ENCODE results near the gene IGSF8.

Gene IGSF8

GRCh38 chr1:160103658-160104408 lies 5.4 kb upstream of the IGSF8 start:
- DNase-seq (ENCODE audit: low read depth in 2 of 2): no peak

GRCh38 chr1:160101717-160102522 lies 3.5 kb upstream of the IGSF8 start:
- DNase-seq (ENCODE audit: low read depth in 2 of 2): no peak

DNA sequence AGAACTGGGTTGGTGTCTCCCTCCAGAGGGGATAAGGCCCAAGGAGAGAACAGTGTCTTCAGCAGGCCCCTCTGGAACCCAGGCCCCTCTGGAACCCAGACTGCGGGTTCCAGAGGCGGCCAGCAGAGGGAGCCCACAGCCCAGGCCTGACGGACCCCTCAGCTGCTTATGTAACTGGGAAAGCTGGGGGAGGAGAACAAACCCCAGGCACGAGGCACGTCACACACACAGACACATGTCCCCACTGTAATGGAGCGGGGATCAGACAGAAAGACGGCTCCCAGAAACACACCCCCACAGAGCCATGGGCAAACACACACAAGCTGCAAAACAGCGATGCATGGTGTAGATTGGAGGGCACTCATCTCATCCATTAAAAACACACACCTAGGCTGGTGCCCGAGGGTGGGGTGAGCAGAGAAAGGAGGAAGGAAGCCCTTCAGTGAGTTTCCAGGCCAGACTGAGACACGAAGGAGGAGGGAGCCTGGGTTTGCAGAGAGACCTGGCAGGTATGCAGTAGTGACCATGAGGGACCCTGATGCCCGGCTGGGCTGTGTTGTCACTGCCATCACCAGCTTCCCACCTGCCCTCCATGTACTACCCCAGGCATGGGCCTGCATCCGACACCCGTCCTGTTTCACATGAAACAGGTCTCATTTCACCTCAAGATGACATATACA lies 2.8 kb upstream of the IGSF8 start:
- DNase-seq (ENCODE audit: low read depth in 2 of 2): peak; percentile 64 to 66

- no peak for DNase-seq (ENCODE audit: low read depth in 2 of 2)
Measured at GRCh38 chr1:160099716-160100375, 1.4 kb upstream of the IGSF8 start.

DNA sequence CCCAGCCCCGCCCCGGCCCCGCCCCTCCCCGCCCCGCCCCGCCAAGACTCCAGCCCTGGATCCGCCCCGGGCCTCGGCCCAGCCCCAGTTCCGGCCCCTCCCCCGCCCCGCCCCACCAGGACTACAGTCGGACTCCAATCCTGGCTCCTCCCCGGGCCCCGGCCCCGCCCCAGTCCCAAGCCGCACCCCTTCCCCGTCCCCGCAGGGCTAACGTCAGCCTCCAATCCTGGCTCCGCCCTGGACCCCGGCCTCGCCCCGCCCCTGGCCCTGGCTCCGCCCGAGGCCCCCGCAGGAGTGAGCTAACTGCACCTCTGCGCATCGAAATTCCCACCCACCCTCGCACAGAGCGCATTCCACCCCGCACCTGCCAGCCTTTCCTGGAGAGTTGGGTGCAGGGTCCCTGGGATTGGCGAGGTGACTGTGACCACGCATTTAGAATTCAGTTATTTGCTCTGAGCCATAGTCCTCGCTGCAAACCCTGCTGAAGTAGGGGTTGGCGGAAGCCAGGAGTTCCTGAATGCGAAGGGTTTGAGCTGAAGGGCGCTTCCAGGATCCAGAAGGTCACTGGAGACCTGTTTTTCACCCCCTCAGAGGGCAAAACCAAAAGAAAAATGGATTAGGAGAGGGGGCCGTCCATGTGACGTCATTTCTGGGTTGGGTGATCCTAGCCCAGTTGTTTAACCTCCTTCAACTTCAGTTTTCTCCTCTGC lies 588 bp upstream of the IGSF8 start:
- DNase-seq (ENCODE audit: low read depth in 2 of 2): peak; percentile 97 to 99

DNA sequence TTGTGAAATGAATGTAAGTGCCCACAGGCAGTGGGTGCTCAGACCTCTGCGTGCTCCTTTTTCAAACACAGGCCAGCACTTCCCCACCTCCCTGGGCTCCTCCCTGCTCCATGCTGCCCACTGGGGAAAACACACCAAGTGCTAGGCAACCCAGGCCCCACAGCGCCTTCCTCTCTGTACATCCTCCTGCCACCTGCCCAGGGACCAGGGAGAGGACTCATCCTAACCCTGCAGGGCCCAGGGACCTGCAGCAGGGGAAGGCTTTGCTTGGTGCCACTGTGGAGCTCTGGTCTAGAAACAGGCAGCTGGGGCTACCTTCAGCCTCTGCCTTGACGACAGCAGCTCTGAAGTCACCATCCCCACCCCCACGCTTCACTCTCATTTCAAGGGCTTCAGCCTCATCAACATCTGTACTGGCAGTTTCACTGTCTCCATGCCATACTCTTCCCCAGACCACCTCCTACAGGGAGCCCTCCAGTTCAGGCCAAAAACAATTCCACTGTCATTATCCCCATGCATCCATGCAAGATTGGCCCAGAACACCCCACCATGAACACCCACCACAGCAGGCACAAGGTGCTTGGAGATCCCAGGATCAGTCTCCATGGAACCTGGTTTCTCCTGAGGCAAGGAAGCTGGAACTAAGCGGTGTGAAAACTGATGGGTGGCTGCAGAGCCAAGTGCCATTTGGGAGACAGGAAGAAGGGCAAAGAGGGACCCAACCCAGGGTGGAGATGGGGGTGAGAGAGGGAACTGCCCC lies 1.1 kb downstream of the IGSF8 start:
- peak; percentile 30 to 43 for DNase-seq (ENCODE audit: low read depth in 2 of 2)

GRCh38 chr1:160096274-160097116 lies 1.9 kb downstream of the IGSF8 start:
- DNase-seq (ENCODE audit: low read depth in 2 of 2): no peak

DNA sequence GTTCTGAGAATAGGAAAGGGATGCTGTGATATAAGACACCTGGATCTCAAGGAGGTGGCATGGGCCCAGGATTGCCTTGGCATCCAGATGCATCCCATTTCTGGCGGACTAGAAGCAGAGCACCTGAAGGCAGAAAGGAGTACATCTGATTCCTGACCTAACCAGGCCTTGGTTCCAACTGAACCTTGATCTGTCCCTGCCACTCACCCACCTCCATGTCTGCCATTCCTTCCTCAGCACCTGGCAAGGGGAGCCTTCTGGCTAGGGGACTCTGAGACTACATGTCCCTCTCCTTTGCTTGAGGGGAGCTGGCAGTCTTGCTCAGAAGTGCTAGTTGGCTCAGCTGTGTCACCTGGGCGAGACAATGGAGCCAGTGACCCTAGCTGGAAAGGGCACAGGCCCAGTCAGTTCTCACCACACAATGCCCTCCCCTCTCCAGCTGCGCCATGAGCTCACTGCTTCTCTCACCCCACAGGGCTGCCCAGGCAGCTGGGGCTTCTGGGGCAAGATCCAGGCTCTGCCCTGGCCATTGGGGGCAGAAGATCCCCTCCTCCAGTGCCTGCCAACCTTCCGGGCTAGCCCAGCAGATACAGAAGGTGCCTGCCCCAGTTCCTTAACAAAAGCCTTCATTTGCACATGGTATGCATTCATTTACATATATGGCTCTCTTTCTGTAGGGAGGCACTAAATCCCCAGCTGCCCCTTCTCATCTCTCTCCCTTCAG lies 2.9 kb downstream of the IGSF8 start:
- no peak for DNase-seq (ENCODE audit: low read depth in 2 of 2)

GRCh38 chr1:160094806-160095205 lies 3.6 kb downstream of the IGSF8 start:
- no peak for DNase-seq (ENCODE audit: low read depth in 2 of 2)

- no peak for DNase-seq (ENCODE audit: low read depth in 2 of 2)
Measured at GRCh38 chr1:160094291-160094625, 4.2 kb downstream of the IGSF8 start.

DNA sequence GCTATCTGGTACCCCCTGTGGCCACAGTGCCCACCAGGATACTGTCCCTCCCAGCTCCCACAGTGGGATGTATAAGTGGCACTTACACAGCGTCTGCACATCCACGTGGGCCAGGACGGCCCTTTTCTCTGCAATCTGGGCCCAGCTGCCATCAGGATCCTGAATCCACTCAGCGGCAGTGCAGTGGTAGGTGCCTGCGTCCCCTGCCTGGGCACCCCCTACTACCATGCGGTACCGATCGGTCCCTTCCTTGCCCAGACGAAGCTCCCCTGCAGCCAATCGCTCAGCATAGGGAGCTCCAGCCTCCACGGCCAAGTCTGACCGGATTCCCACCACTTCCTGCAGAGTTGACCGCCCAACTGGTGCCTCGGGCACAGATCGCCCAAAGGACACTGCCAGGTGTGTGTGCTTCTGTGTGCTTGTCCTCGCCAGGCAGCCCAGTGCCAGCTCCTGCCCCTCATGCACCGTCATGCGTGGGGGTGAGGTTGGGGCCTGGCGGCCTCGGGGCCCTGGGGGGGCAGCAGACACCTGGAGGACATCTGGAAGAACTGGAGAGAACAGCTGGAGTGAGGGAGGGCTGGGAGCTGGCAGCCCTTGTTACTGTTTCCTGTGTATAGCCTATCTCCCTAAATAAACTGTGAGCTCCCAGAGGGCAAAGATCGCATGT lies 4.7 kb downstream of the IGSF8 start:
- no peak for DNase-seq (ENCODE audit: low read depth in 2 of 2)

- DNase-seq (ENCODE audit: low read depth in 2 of 2): no peak
Measured at GRCh38 chr1:160093069-160093395, 5.4 kb downstream of the IGSF8 start.

GRCh38 chr1:160092366-160093068 lies 5.9 kb downstream of the IGSF8 start:
- no peak for DNase-seq (ENCODE audit: low read depth in 2 of 2)

- no peak for DNase-seq (ENCODE audit: low read depth in 2 of 2)
Measured at GRCh38 chr1:160091666-160092223, 6.7 kb downstream of the IGSF8 start.

DNA sequence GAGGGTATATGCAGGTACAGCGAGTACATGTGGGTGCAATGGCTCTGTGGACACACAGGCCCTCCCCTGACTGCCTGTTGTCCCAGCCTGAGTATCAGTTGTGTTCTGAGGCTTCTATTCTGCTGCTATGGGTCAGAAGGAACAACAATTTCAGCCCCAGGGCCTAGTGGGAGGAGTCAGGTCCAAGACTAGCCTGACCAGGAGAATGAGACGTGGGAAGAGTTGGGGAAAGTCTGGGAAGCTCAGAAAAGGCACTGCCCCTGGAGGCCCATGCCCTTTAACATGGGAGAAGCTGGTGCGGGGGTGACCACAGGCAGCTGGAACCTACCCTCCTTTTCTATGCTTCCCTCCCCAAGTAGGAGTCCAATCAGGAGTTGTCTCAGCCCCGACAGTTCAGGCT lies 7.7 kb downstream of the IGSF8 start:
- DNase-seq (ENCODE audit: low read depth in 2 of 2): no peak

DNA sequence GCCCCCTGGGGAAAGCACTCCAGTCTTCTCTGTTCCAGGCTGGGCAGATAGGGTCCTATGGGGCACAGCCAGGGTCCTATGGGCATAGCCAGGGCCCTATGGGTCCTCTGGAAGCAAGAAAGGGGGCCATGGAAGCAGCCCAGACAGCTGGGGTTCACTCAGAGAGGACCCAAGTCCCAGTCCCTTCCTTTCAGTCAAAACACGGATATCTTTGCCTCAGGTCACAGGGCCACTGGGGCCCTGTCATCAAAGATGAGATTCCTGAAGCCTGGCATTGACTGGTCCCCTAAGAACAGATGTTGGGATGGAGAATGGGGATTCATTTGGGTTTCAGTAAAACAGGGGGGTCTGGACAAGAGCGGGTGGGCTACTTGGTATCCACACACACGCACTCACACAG lies 8.5 kb downstream of the IGSF8 start:
- no peak for DNase-seq (ENCODE audit: low read depth in 2 of 2)

GRCh38 chr1:160087118-160087662 lies 11.2 kb downstream of the IGSF8 start:
- DNase-seq (ENCODE audit: low read depth in 2 of 2): no peak
